Embryonic facial prominence (tissue), 1 donor: ENCODE data around the gene ZNF365.
"Not testable (repeated sequence)": the region's sequence is repeated elsewhere in the genome, so short reads cannot be mapped to it uniquely, and the experiment has no call there.

Experiments
- DNase-seq: peaks from one replicate; pipeline ENCODE4 v3.0.0-alpha.2; 2016; ENCODE audit errors: extremely low spot score

The ZNF365 gene

GRCh38 chr10:62373995-62374861 is at the start of gene ZNF365:
Gene ZNF365 (plus strand): TSS chr10:62374369. CDS start chr10:62376194, 1,825 bp downstream.
- DNase-seq, result peak; percentile 4

GRCh38 chr10:62326176-62326575 is 48.0 kb upstream of the ZNF365 start:
- DNase-seq, result peak; percentile 15

- DNase-seq, result no peak
Observed at GRCh38 chr10:62327885-62328284, 46.3 kb upstream of the ZNF365 start.

GRCh38 chr10:62330213-62330612 is 44.0 kb upstream of the ZNF365 start:
- DNase-seq, result no peak

- DNase-seq, result no peak
Observed at GRCh38 chr10:62332406-62332805, 41.8 kb upstream of the ZNF365 start.

- DNase-seq, result no peak
Observed at GRCh38 chr10:62333135-62333889, 40.9 kb upstream of the ZNF365 start.

- no peak for DNase-seq
Observed at GRCh38 chr10:62333988-62334682, 40.0 kb upstream of the ZNF365 start.

- no peak for DNase-seq
Observed at GRCh38 chr10:62335326-62335725, 38.8 kb upstream of the ZNF365 start.

GRCh38 chr10:62336404-62336803 is 37.8 kb upstream of the ZNF365 start:
- no peak for DNase-seq

GRCh38 chr10:62341419-62341818 is 32.8 kb upstream of the ZNF365 start:
- no peak for DNase-seq

GRCh38 chr10:62343000-62343399 is 31.2 kb upstream of the ZNF365 start:
- no peak for DNase-seq

GRCh38 chr10:62348029-62348428 is 26.1 kb upstream of the ZNF365 start:
- no peak for DNase-seq

- no peak for DNase-seq
Observed at GRCh38 chr10:62352356-62352970, 21.7 kb upstream of the ZNF365 start.

- no peak for DNase-seq
Observed at GRCh38 chr10:62354916-62355315, 19.3 kb upstream of the ZNF365 start.

- DNase-seq, result no peak
Observed at GRCh38 chr10:62356447-62356846, 17.7 kb upstream of the ZNF365 start.

- DNase-seq, result not testable (repeated sequence)
Observed at GRCh38 chr10:62358151-62358550, 16.0 kb upstream of the ZNF365 start.

- peak; percentile 5 for DNase-seq
Observed at GRCh38 chr10:62373639-62373994, 552 bp upstream of the ZNF365 start.

- peak; percentile 3 for DNase-seq
Observed at GRCh38 chr10:62374862-62375710, 917 bp downstream of the ZNF365 start.

GRCh38 chr10:62376071-62377025 is 2.2 kb downstream of the ZNF365 start:
- DNase-seq, result peak; percentile 3

GRCh38 chr10:62377026-62377415 is 2.9 kb downstream of the ZNF365 start:
- no peak for DNase-seq
